Right atrium auricular region (tissue), 2 donors: Measurements from ENCODE around the gene GID4. TPM values are rescaled to one million over a fixed set of nuclear protein-coding genes. Genes with fewer than 3 reads are reported as not detected.

Source experiments
- DNase-seq: peaks from one replicate; pipeline ENCODE4 v3.0.0-alpha.2; 2019; ENCODE audit warnings: low spot score
- H3K27ac ChIP-seq, 2 donors: fragments of 200-600 bp; sonication (generic); 1 replicate in 1 of 2; 2 replicates in 1 of 2; pipeline ENCODE4 v1.5.1; 2016 to 2019
- H3K27me3 ChIP-seq, 2 donors: fragments of 200-600 bp; sonication (generic); one replicate each; pipeline versions ENCODE4 v1.5.1 to v1.6.0; 2017 to 2019
- H3K36me3 ChIP-seq: fragments of 200-600 bp; sonication (generic); one replicate; pipeline ENCODE4 v1.5.1; 2016
- H3K4me1 ChIP-seq, 2 donors: fragments of 200-600 bp; sonication (generic); one replicate each; pipeline versions ENCODE4 v1.5.1 to v1.6.0; 2017 to 2019
- H3K4me3 ChIP-seq, 2 donors: fragments of 200-600 bp; sonication (generic); 1 replicate in 1 of 2; 2 replicates in 1 of 2; pipeline ENCODE4 v1.5.1; 2017 to 2019; ENCODE audit warnings: mild to moderate bottlenecking in 1 of 2, moderate library complexity in 1 of 2
- H3K9me3 ChIP-seq, 2 donors: fragments of 200-600 bp; sonication (generic); one replicate each; pipeline ENCODE4 v1.5.1; 2019
- CTCF ChIP-seq, 2 donors: fragments of 200-600 bp; sonication (generic); IDR thresholded peaks; one replicate each; pipeline ENCODE4 v1.5.1; 2019; ENCODE audit warnings: antibody characterized with exemption in 2 of 2
- total RNA-seq, 2 donors: library from RNA; depleted of rRNA; stranded (reverse); fragments of >200 nt; gene quantifications; one replicate each; pipeline ENCODE4 v1.1.0, GENCODE V29; 2016

GID4 gene
- total RNA-seq, 2 donors from 2014 or later = 14.0 to 22.1 TPM

- H3K36me3 ChIP-seq = peaks cover 5% of the 10 kb centered on the region
- H3K27ac ChIP-seq = peak overlapping the region; percentile 79 to 93
- H3K4me3 ChIP-seq = no peak overlapping the region
- H3K9me3 ChIP-seq = no peaks in the 10 kb centered on the region
- H3K4me1 ChIP-seq = peaks cover 0 to 35% of the 10 kb centered on the region in 2 donors
- no peaks in the 10 kb centered on the region for H3K27me3 ChIP-seq
- no peak for TF ChIP-seq CTCF (IDR thresholded peaks at IDR 0.05)
- no peak for DNase-seq
Observed at GRCh38 chr17:18025945-18026776, 13.0 kb upstream of the GID4 start.

- H3K4me1 ChIP-seq = peaks cover 0 to 42% of the 10 kb centered on the region in 2 donors
Observed at GRCh38 chr17:18027280-18027679, 11.9 kb upstream of the GID4 start.

GRCh38 chr17:18028114-18028951 is 10.9 kb upstream of the GID4 start:
- no peak for TF ChIP-seq CTCF (IDR thresholded peaks at IDR 0.05)
- Histone ChIP-seq H3K27ac (peak overlapping the region; percentile 79 to 93), H3K27me3 (no peaks in the 10 kb centered on the region), H3K4me3 (no peak overlapping the region), H3K4me1 (peaks cover 0 to 52% of the 10 kb centered on the region in 2 donors), H3K9me3 (no peaks in the 10 kb centered on the region), H3K36me3 (no peaks in the 10 kb centered on the region)
- no peak for DNase-seq

More at GRCh38 chr17:18027280-18027679, 11.9 kb upstream of the GID4 start:
- no peak for TF ChIP-seq CTCF (IDR thresholded peaks at IDR 0.05)
- DNase-seq = no peak
- Histone ChIP-seq H3K27me3 (no peaks in the 10 kb centered on the region), H3K27ac (peak overlapping the region; percentile 79 to 93), H3K4me3 (no peak overlapping the region), H3K36me3 (no peaks in the 10 kb centered on the region), H3K9me3 (no peaks in the 10 kb centered on the region)

- no peak for TF ChIP-seq CTCF (IDR thresholded peaks at IDR 0.05)
- no peak for DNase-seq
- no peak overlapping the region for H3K4me3 ChIP-seq
- H3K4me1 ChIP-seq = peaks cover 0 to 52% of the 10 kb centered on the region in 2 donors
- peak overlapping the region; percentile 79 to 93 for H3K27ac ChIP-seq
- H3K9me3 ChIP-seq = no peaks in the 10 kb centered on the region
- H3K36me3 ChIP-seq = no peaks in the 10 kb centered on the region
- no peaks in the 10 kb centered on the region for H3K27me3 ChIP-seq
Observed at GRCh38 chr17:18028952-18029540, 10.2 kb upstream of the GID4 start.

- H3K9me3 ChIP-seq = no peaks in the 10 kb centered on the region
- no peak for DNase-seq
- H3K4me3 ChIP-seq = no peak overlapping the region
- no peaks in the 10 kb centered on the region for H3K27me3 ChIP-seq
- no peaks in the 10 kb centered on the region for H3K36me3 ChIP-seq
- peaks cover 0 to 41% of the 10 kb centered on the region in 2 donors for H3K4me1 ChIP-seq
- peak overlapping the region; percentile 43 to 58 for H3K27ac ChIP-seq
- TF ChIP-seq CTCF (IDR thresholded peaks at IDR 0.05) = no peak
Observed at GRCh38 chr17:18031955-18032354, 7.3 kb upstream of the GID4 start.
